ENCODE measurements around the gene MRPL23.

MRPL23 gene

GRCh38 chr11:1946812-1947484, at the start of gene MRPL23:
MRPL23 (plus strand) TSS chr11:1947332; CDS start chr11:1947363, 31 bp downstream.
- no peak for DNase-seq (ENCODE audit: low spot score)
- TF ChIP-seq, protein P1, sequence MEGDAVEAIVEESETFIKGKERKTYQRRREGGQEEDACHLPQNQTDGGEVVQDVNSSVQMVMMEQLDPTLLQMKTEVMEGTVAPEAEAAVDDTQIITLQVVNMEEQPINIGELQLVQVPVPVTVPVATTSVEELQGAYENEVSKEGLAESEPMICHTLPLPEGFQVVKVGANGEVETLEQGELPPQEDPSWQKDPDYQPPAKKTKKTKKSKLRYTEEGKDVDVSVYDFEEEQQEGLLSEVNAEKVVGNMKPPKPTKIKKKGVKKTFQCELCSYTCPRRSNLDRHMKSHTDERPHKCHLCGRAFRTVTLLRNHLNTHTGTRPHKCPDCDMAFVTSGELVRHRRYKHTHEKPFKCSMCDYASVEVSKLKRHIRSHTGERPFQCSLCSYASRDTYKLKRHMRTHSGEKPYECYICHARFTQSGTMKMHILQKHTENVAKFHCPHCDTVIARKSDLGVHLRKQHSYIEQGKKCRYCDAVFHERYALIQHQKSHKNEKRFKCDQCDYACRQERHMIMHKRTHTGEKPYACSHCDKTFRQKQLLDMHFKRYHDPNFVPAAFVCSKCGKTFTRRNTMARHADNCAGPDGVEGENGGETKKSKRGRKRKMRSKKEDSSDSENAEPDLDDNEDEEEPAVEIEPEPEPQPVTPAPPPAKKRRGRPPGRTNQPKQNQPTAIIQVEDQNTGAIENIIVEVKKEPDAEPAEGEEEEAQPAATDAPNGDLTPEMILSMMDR (IDR thresholded peaks at IDR 0.05; ENCODE audit: extremely low read depth, missing control alignments), result no peak

GRCh38 chr11:1899090-1899489, 48.0 kb upstream of the MRPL23 start:
- TF ChIP-seq, protein P1 (IDR thresholded peaks at IDR 0.05; ENCODE audit: extremely low read depth, missing control alignments), result no peak

DNA sequence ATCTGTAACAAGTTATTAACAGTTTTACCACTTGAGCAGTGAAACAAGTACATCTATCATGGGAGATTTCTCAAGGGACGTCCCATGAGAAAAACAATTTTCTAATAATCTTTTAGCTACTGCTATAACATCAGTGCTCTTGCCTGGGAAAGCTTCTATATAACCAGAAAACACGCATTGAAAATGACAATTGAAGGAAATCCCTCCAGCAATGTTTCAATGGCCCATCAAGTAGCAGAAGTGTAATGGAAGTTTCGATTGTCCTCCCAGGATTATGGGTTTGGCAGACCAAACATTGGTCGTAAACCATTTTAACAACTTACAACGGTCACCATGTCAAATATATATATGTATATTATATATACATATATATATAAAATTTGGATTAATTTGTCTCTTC, 47.4 kb upstream of the MRPL23 start:
- TF ChIP-seq, protein P1 (IDR thresholded peaks at IDR 0.05; ENCODE audit: extremely low read depth, missing control alignments), result no peak
- no peak for DNase-seq (ENCODE audit: low spot score)

More at GRCh38 chr11:1899090-1899489, 48.0 kb upstream of the MRPL23 start:
- DNase-seq (ENCODE audit: low spot score), result no peak

- no peak for DNase-seq (ENCODE audit: low spot score)
- TF ChIP-seq, protein P1 (IDR thresholded peaks at IDR 0.05; ENCODE audit: extremely low read depth, missing control alignments), result no peak
These were observed 41.0 kb upstream of the MRPL23 start for GRCh38 chr11:1906181-1906580.

GRCh38 chr11:1906611-1907423, 40.3 kb upstream of the MRPL23 start:
- no peak for DNase-seq (ENCODE audit: low spot score)
- TF ChIP-seq, protein P1 (IDR thresholded peaks at IDR 0.05; ENCODE audit: extremely low read depth, missing control alignments), result no peak

DNA sequence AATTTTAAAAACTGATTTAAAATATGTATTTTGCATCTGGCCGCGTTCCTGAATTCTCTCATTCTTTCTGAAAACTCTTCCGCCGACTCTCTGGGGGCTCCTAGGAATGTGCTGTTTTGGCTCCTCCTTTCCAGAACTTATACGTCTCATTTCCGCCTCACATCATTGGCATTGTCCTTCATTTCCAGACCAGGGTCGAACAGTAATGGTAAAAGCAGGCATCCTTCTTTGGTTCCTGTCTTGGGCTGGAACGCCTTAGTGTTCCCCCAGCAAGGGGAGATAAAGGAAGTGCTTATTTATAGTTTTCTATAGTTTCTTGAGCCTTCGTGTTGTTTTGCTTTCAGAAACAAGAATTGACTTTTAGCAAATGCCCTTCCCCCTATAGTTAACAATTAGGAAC, 38.5 kb upstream of the MRPL23 start:
- TF ChIP-seq, protein P1 (IDR thresholded peaks at IDR 0.05; ENCODE audit: extremely low read depth, missing control alignments), result no peak
- DNase-seq (ENCODE audit: low spot score), result no peak

- TF ChIP-seq, protein P1 (IDR thresholded peaks at IDR 0.05; ENCODE audit: extremely low read depth, missing control alignments), result no peak
- DNase-seq (ENCODE audit: low spot score), result no peak
These were observed 37.6 kb upstream of the MRPL23 start for GRCh38 chr11:1909524-1909923.

Data from GM20000 (cell line).